Tibial artery (tissue), 4 donors: ENCODE data around the gene EEF2KMT.

ENCODE experiments used
- DNase-seq, 2 donors: peaks; one replicate each; pipeline ENCODE4 v3.0.0-alpha.2; 2019
- H3K27ac ChIP-seq, 2 donors: fragments of 200-600 bp; sonication (generic) in 1 of 2; 1 replicate in 1 of 2; 2 replicates in 1 of 2; pipeline ENCODE4 v1.5.1; 2018 to 2019; ENCODE audit warnings: mild to moderate bottlenecking in 1 of 2
- H3K27me3 ChIP-seq, 2 donors: fragments of 200-600 bp; sonication (generic) in 1 of 2; one replicate each; pipeline versions ENCODE4 v1.5.1 to v1.6.0; 2016 to 2019
- H3K36me3 ChIP-seq, 3 donors: fragments of 200-600 bp; sonication (generic) in 2 of 3; one replicate each; pipeline ENCODE4 v1.5.1; 2016 to 2019; ENCODE audit warnings: mild to moderate bottlenecking in 2 of 3
- H3K4me1 ChIP-seq, 4 donors: fragments of 200-600 bp; sonication (generic) in 2 of 4; 1 replicate in 3 of 4; 2 replicates in 1 of 4; pipeline ENCODE4 v1.5.1; 2016 to 2019
- H3K4me3 ChIP-seq, 2 donors: fragments of 200-600 bp; sonication (generic) in 1 of 2; 1 replicate in 1 of 2; 2 replicates in 1 of 2; pipeline ENCODE4 v1.5.1; 2018 to 2019; ENCODE audit warnings: mild to moderate bottlenecking in 2 of 2
- H3K9me3 ChIP-seq, 3 donors: fragments of 200-600 bp; sonication (generic) in 1 of 3; one replicate each; pipeline ENCODE4 v1.5.1; 2016 to 2019
- CTCF ChIP-seq, 2 experiments: fragments of 200-600 bp in 1 of 2; fragments of 450-650 bp in 1 of 2; IDR thresholded peaks; one replicate each; pipeline ENCODE4 v1.5.1; 2017 to 2019; ENCODE audit warnings: antibody characterized with exemption in 2 of 2, mild to moderate bottlenecking in 1 of 2, moderate library complexity in 1 of 2
- intact Hi-C: fragments of 100-400 bp; cut with DNase I; formaldehyde crosslinking; loops from one replicate; pipeline ENCODE4 v1.15.0; 2023; ENCODE audit warnings: low total_unique reads

EEF2KMT gene

GRCh38 chr16:5062051-5062450 is 35.5 kb downstream of the EEF2KMT start:
- intact Hi-C loops, result no loop called here
- H3K27me3 ChIP-seq, result peaks cover 0 to 23% of the 10 kb centered on the region in 2 donors
- H3K4me3 ChIP-seq, result no peak overlapping the region
- no peaks in the 10 kb centered on the region for H3K9me3 ChIP-seq
- no peak for TF ChIP-seq CTCF (IDR thresholded peaks at IDR 0.05)
- no peak for DNase-seq
- H3K36me3 ChIP-seq, result no peaks in the 10 kb centered on the region
- H3K27ac ChIP-seq, result no peak overlapping the region
- no peaks in the 10 kb centered on the region for H3K4me1 ChIP-seq

GRCh38 chr16:5060073-5060641 is 37.4 kb downstream of the EEF2KMT start:
- Histone ChIP-seq H3K36me3 (no peaks in the 10 kb centered on the region), H3K27me3 (peaks cover 0 to 23% of the 10 kb centered on the region in 2 donors), H3K9me3 (no peaks in the 10 kb centered on the region), H3K4me1 (no peaks in the 10 kb centered on the region), H3K4me3 (no peak overlapping the region), H3K27ac (no peak overlapping the region)
- no peak for DNase-seq
- TF ChIP-seq CTCF (IDR thresholded peaks at IDR 0.05), result no peak
- intact Hi-C loops, result no loop called here

- TF ChIP-seq CTCF (IDR thresholded peaks at IDR 0.05), result no peak
- H3K4me1 ChIP-seq, result no peaks in the 10 kb centered on the region
- H3K27ac ChIP-seq, result no peak overlapping the region
- no peak for DNase-seq
- no peak overlapping the region for H3K4me3 ChIP-seq
- no peaks in the 10 kb centered on the region for H3K36me3 ChIP-seq
- intact Hi-C loops, result no loop called here
- H3K27me3 ChIP-seq, result peaks cover 0 to 23% of the 10 kb centered on the region in 2 donors
- H3K9me3 ChIP-seq, result no peaks in the 10 kb centered on the region
Observed at GRCh38 chr16:5059386-5060072, 38.1 kb downstream of the EEF2KMT start.

GRCh38 chr16:5058476-5058875 is 39.1 kb downstream of the EEF2KMT start:
- Histone ChIP-seq H3K36me3 (no peaks in the 10 kb centered on the region), H3K4me3 (no peak overlapping the region), H3K9me3 (no peaks in the 10 kb centered on the region), H3K27me3 (peaks cover 0 to 23% of the 10 kb centered on the region in 2 donors), H3K4me1 (no peaks in the 10 kb centered on the region), H3K27ac (no peak overlapping the region)
- no peak for TF ChIP-seq CTCF (IDR thresholded peaks at IDR 0.05)
- intact Hi-C loops, result no loop called here
- no peak for DNase-seq

DNA sequence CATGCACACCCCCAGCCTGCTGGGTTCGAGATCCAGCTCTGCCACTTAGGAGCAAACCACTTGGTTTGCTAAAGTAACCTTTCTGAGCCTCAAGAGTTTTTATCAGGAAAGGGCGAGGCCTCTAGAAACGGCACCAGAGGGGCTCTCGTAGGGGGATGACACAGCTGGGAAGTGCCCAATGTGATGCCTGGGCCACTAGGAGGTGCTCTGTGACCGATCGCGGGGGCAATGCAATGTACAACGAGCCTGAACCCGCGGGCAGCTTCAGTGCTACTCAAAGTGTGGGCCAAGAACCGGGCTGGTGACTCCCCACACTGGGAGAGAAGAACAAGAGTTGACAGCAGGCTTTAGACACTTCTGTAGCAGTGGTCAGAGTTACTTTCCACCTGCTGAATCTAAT is 41.2 kb downstream of the EEF2KMT start:
- no peak for TF ChIP-seq CTCF (IDR thresholded peaks at IDR 0.05)
- intact Hi-C loops, result no loop called here
- peaks cover 0 to 20% of the 10 kb centered on the region in 2 donors for H3K27me3 ChIP-seq
- H3K27ac ChIP-seq, result no peak overlapping the region
- no peak for DNase-seq
- H3K36me3 ChIP-seq, result no peaks in the 10 kb centered on the region
- no peak overlapping the region for H3K4me3 ChIP-seq
- no peaks in the 10 kb centered on the region for H3K4me1 ChIP-seq
- H3K9me3 ChIP-seq, result no peaks in the 10 kb centered on the region
